Parathyroid adenoma (tissue), 2 donors: ENCODE measurements around the gene ADGRD1.
"Not testable (repeated sequence)": the region's sequence is repeated elsewhere in the genome, so short reads cannot be mapped to it uniquely, and the experiment has no call there.

Source experiments
- H2AFZ ChIP-seq: fragments of 300-600 bp; sonication (generic); one replicate; pipeline ENCODE4 v1.7.0; 2017; ENCODE audit warnings: antibody characterized with exemption, mild to moderate bottlenecking
- H3K27ac ChIP-seq: fragments of 300-600 bp; sonication (generic); one replicate; pipeline ENCODE4 v1.7.0; 2017
- H3K27me3 ChIP-seq: fragments of 300-600 bp; sonication (generic); one replicate; pipeline ENCODE4 v1.7.0; 2017; ENCODE audit warnings: low read length; ENCODE audit not compliant: control insufficient read depth, insufficient read depth
- H3K36me3 ChIP-seq: fragments of 300-600 bp; sonication (generic); one replicate; pipeline ENCODE4 v1.7.0; 2017; ENCODE audit warnings: low read length; ENCODE audit not compliant: control insufficient read depth, insufficient read depth
- H3K4me1 ChIP-seq: fragments of 300-600 bp; sonication (generic); one replicate; pipeline ENCODE4 v1.7.0; 2017; ENCODE audit warnings: control low read depth
- H3K4me2 ChIP-seq: fragments of 300-600 bp; sonication (generic); one replicate; pipeline ENCODE4 v1.7.0; 2017; ENCODE audit warnings: low read length
- H3K4me3 ChIP-seq: fragments of 300-600 bp; sonication (generic); one replicate; pipeline ENCODE4 v1.7.0; 2017; ENCODE audit warnings: low read depth, low read length
- H3K79me2 ChIP-seq: fragments of 300-600 bp; sonication (generic); one replicate; pipeline ENCODE4 v1.7.0; 2017; ENCODE audit warnings: control low read depth
- H3K9ac ChIP-seq: fragments of 300-600 bp; sonication (generic); one replicate; pipeline ENCODE4 v1.7.0; 2017; ENCODE audit warnings: mild to moderate bottlenecking
- H3K9me3 ChIP-seq: fragments of 300-600 bp; sonication (generic); one replicate; pipeline ENCODE4 v1.7.0; 2017; ENCODE audit warnings: low read length; ENCODE audit not compliant: control insufficient read depth
- TF ChIP-seq, protein P1 (sequence below): fragments of 300-600 bp; sonication (generic); IDR thresholded peaks from one replicate; pipeline ENCODE4 v1.7.0; 2017; ENCODE audit warnings: antibody characterized with exemption, mild to moderate bottlenecking
- donor health status: primary hyperparathyroidism.

The ADGRD1 gene

DNA sequence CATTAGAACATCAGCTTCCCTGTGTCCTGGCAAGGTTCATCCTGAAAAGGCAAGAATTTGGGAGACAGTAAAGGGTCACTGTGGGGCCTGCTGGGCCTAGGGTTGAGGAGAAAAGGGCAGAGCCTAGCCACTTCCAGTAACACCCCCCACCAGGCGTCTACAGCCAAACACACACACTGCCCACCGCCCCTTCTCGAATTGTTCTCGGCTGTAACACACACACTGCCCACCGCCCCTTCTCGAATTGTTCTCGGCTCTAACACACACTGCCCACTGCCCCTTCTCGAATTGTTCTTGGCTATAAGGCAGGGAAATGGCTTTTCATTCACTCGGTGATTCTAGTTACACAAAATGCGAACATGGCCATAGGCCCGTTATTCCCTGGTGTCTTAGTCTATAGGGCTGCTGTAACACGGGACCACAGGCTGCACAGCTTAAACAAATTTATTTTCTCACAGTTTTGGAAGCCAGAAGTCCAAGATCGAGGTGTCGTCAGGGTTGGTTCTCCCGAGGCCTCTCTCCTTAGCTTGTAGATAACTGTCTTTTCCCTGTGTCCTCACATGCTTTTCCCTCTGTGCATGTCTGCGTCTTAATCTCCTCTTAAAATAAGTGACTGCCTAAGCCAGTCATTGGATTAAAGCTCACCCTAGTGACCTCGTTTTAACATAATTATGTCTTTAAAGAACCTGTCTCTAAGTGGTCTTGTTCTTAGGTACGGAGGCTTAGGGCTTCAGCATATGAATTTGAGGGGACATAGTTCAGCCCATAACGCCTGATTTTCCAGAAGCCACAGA, 171.0 kb downstream of the ADGRD1 start:
- H3K4me3 ChIP-seq, result no peak overlapping the region
- no peaks in the 10 kb centered on the region for H3K4me1 ChIP-seq
- H3K9me3 ChIP-seq, result no peaks in the 10 kb centered on the region
- TF ChIP-seq, protein P1, sequence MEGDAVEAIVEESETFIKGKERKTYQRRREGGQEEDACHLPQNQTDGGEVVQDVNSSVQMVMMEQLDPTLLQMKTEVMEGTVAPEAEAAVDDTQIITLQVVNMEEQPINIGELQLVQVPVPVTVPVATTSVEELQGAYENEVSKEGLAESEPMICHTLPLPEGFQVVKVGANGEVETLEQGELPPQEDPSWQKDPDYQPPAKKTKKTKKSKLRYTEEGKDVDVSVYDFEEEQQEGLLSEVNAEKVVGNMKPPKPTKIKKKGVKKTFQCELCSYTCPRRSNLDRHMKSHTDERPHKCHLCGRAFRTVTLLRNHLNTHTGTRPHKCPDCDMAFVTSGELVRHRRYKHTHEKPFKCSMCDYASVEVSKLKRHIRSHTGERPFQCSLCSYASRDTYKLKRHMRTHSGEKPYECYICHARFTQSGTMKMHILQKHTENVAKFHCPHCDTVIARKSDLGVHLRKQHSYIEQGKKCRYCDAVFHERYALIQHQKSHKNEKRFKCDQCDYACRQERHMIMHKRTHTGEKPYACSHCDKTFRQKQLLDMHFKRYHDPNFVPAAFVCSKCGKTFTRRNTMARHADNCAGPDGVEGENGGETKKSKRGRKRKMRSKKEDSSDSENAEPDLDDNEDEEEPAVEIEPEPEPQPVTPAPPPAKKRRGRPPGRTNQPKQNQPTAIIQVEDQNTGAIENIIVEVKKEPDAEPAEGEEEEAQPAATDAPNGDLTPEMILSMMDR, result no peak
- H3K27me3 ChIP-seq, result no peaks in the 10 kb centered on the region
- H3K27ac ChIP-seq, result no peak overlapping the region
- no peak overlapping the region for H3K4me2 ChIP-seq
- no peaks in the 10 kb centered on the region for H3K36me3 ChIP-seq
- no peak overlapping the region for H3K9ac ChIP-seq
- no peak overlapping the region for H2AFZ ChIP-seq
- H3K79me2 ChIP-seq, result no peaks in the 10 kb centered on the region

DNA sequence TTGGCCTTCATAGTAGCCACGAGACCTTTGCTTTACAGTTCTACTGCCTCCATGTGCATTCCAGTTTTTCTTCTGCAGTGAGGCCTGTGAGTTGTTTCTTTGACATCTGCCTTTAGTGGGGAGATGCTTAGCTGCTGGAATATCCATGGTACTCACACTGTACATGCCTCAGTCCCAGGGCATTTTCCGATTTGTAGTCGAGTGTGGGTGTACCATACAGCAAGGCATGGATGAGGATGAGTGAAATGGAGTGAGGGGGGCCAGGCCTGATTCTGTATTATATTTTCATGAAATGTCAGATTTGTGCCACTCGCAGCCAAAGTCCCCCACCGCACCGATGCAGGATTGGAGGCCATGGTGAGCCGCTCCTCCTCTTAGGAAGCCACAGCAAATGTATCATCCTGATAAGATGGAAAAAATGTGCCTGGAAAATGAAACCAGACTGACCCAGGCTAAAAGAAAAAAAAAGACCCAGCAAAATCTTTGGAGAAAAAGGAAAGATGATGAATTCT, 173.0 kb downstream of the ADGRD1 start:
- no peaks in the 10 kb centered on the region for H3K36me3 ChIP-seq
- H3K4me1 ChIP-seq, result no peaks in the 10 kb centered on the region
- no peaks in the 10 kb centered on the region for H3K79me2 ChIP-seq
- no peak overlapping the region for H3K4me2 ChIP-seq
- TF ChIP-seq, protein P1, result no peak
- H3K4me3 ChIP-seq, result no peak overlapping the region
- no peak overlapping the region for H3K9ac ChIP-seq
- no peaks in the 10 kb centered on the region for H3K27me3 ChIP-seq
- H3K27ac ChIP-seq, result no peak overlapping the region
- H3K9me3 ChIP-seq, result no peaks in the 10 kb centered on the region
- no peak overlapping the region for H2AFZ ChIP-seq

DNA sequence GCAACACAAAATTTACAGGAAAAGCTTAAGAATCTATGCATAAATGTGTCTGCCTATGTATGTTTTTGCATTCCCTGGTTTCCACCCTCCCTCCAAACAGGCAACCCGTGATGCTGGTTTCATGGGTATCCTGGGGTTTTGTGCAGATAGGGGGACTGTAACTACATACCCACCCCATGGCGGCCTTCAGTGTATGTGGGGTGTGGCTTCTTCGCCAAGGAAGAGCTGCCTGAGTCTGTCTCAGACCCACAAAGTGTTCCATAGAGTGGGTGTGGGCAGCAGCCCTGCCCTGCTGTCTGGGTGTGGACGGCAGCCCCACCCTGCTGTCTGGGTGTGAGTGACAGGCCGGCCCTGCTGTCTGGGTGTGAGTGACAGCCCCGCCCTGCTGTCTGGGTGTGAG, 174.8 kb downstream of the ADGRD1 start:
- Histone ChIP-seq H3K79me2 (no peaks in the 10 kb centered on the region), H3K9me3 (no peaks in the 10 kb centered on the region), H3K27ac (no peak overlapping the region), H3K4me2 (no peak overlapping the region), H3K9ac (no peak overlapping the region), H3K4me1 (peaks cover 4% of the 10 kb centered on the region), H2AFZ (no peak overlapping the region), H3K36me3 (no peaks in the 10 kb centered on the region), H3K27me3 (no peaks in the 10 kb centered on the region), H3K4me3 (no peak overlapping the region)
- TF ChIP-seq, protein P1, result no peak

DNA sequence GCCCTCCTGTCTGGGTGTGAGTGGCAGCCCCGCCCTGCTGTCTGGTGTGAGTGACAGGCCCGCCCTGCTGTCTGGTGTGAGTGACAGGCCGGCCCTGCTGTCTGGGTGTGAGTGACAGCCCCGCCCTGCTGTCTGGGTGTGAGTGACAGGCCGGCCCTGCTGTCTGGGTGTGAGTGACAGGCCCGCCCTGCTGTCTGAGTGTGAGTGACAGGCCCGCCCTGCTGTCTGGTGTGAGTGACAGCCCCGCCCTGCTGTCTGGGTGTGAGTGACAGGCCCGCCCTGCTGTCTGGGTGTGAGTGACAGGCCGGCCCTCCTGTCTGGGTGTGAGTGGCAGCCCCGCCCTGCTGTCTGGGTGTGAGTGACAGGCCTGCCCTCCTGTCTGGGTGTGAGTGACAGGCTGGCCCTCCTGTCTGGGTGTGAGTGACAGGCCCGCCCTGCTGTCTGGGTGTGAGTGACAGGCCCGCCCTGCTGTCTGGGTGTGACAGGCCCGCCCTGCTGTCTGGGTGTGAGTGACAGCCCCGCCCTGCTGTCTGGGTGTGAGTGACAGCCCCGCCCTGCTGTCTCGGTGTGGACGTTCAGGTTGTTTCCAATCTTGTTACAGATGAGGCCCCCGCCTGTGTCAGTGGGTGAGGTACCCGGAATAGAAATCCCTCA, 175.4 kb downstream of the ADGRD1 start:
- not testable (repeated sequence) for H3K4me2 ChIP-seq, H3K27me3 ChIP-seq, H3K27ac ChIP-seq, H3K36me3 ChIP-seq, H3K4me1 ChIP-seq, H3K4me3 ChIP-seq, H2AFZ ChIP-seq, H3K9ac ChIP-seq, H3K9me3 ChIP-seq, H3K79me2 ChIP-seq

DNA sequence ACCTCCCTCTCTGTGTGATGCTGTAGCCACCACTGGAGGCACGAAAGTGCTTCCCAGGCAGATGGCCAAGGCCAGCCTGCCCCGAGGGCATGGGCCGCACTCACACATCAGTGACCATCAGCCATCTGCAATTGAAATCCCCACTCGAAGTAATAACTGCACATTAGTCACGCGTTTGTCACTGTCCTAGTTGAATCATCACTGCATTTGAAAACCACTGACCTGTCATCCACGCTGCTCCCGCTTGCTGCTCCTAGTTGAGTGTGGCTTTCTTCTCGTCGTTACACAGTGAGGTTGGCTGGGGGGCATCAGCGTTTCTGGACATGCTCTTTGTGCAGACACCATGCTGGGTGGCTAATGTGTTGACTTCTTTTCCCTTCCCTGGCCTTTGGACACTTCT, 176.1 kb downstream of the ADGRD1 start:
- TF ChIP-seq, protein P1, result no peak
- Histone ChIP-seq H2AFZ (no peak overlapping the region), H3K9me3 (no peaks in the 10 kb centered on the region), H3K36me3 (no peaks in the 10 kb centered on the region), H3K4me3 (no peak overlapping the region), H3K27ac (no peak overlapping the region), H3K27me3 (no peaks in the 10 kb centered on the region), H3K4me2 (no peak overlapping the region), H3K9ac (no peak overlapping the region), H3K79me2 (no peaks in the 10 kb centered on the region), H3K4me1 (peaks cover 4% of the 10 kb centered on the region)
